ENCODE measurements around the gene YJEFN3. TPM values are rescaled to one million over a fixed set of nuclear protein-coding genes. Genes with fewer than 3 reads are reported as not detected.

Gene YJEFN3
- total RNA-seq, 1 experiment from 2014 or later: 16.6 TPM

- Histone ChIP-seq H2BK120ac (ENCODE audit: low read depth, low read length, poor library complexity, severe bottlenecking) (no peak overlapping the region), H3K4me1 (ENCODE audit: insufficient read depth, low read length) (peaks cover 9% of the 10 kb centered on the region; the same call in 1 of the 2 replicates), H2BK20ac (ENCODE audit: low read depth, low read length, poor library complexity, severe bottlenecking) (no peak overlapping the region), H3K27me3 (ENCODE audit: insufficient read depth, low read length) (no peaks in the 10 kb centered on the region), H2BK5ac (ENCODE audit: insufficient read length, low read length) (no peak overlapping the region), H2BK12ac (ENCODE audit: insufficient read length, low read depth, low read length) (no peak overlapping the region), H3K79me1 (ENCODE audit: insufficient read depth, low read depth, low read length, poor library complexity, severe bottlenecking) (no peaks in the 10 kb centered on the region), H3K9ac (ENCODE audit: extremely low read depth, insufficient read length, low read length) (no peak overlapping the region), H3K23ac (ENCODE audit: insufficient read length, low read depth, low read length) (no peak overlapping the region), H3K23me2 (ENCODE audit: insufficient read length, low read depth, low read length, poor library complexity, severe bottlenecking) (no peaks in the 10 kb centered on the region), H4K20me1 (ENCODE audit: control insufficient read depth, insufficient read depth, insufficient read length) (no peaks in the 10 kb centered on the region), H2AFZ (ENCODE audit: low read length) (no peak overlapping the region), H4K8ac (replicated peaks; ENCODE audit: insufficient read length, low read depth, low read length) (no peak overlapping the region), H3K56ac (ENCODE audit: insufficient read length, low read depth, low read length) (no peak overlapping the region), H3K4me2 (ENCODE audit: insufficient read depth, insufficient read length, low read length) (no peak overlapping the region), H3K14ac (ENCODE audit: insufficient read depth, low read length) (no peak overlapping the region), H3K27ac (ENCODE audit: insufficient read length, low read depth, low read length) (peak overlapping the region; percentile 21), H3K9me3 (ENCODE audit: control insufficient read depth, low read depth, low read length) (no peaks in the 10 kb centered on the region), H4K91ac (ENCODE audit: insufficient read length, low read depth, low read length) (peak overlapping the region; percentile 6), H4K5ac (ENCODE audit: insufficient read length, low read depth, low read length) (no peak overlapping the region), H3T11ph (ENCODE audit: low read length) (no peak overlapping the region), H2BK15ac (ENCODE audit: low read depth, low read length) (no peak overlapping the region), H3K79me2 (ENCODE audit: insufficient read depth, low read length) (peaks cover 4% of the 10 kb centered on the region; the same call in 1 of the 2 replicates), H3K4ac (ENCODE audit: low read depth, low read length) (no peak overlapping the region), H2AK5ac (ENCODE audit: insufficient read length, low read length) (no peak overlapping the region), H3K18ac (ENCODE audit: insufficient read length, low read depth, low read length) (peak overlapping the region; percentile 33)
- Mint-ChIP-seq H3K27me3 (ENCODE audit: low read depth) (no peaks in the 10 kb centered on the region), H3K4me1 (peaks cover 49 to 53% of the 10 kb centered on the region in 2 experiments), H3K9me3 (no peaks in the 10 kb centered on the region), H3K27ac (peak overlapping the region; percentile 97 to 99 (median 98)), H3K4me3 (peak overlapping the region in 1 of 2 experiments; percentile 26; a peak in 1 of 5 replicates), H3K36me3 (ENCODE audit: insufficient read depth in 1 of 3, low read depth in 3 of 3) (peaks cover 19 to 45% (median 36%) of the 10 kb centered on the region in 3 experiments; a peak in 6 of 7 replicates)
- no peak for TF ChIP-seq CTCF (conservative IDR thresholded peaks at IDR 0.05)
- no peak for DNase-seq
- WGBS (ENCODE audit: extremely low coverage, insufficient read length, low lambda C conversion rate): no CpG with 5 or more reads among the region's 9 CpGs
Measured at GRCh38 chr19:19489804-19490204, 38.9 kb upstream of the YJEFN3 start.

Measured in H9 (cell line).